Activated T-helper 9 cell treated with anti-CD3 and anti-CD28 coated beads, Interleukin-2, amount 50 U/mL, for 16 hours (primary cell): Measurements from ENCODE around the gene TMEM204.

Experiments used
- DNase-seq: peaks from one replicate; pipeline ENCODE4 v3.0.0-alpha.2; 2020; ENCODE audit warnings: low read depth

Gene TMEM204

DNA sequence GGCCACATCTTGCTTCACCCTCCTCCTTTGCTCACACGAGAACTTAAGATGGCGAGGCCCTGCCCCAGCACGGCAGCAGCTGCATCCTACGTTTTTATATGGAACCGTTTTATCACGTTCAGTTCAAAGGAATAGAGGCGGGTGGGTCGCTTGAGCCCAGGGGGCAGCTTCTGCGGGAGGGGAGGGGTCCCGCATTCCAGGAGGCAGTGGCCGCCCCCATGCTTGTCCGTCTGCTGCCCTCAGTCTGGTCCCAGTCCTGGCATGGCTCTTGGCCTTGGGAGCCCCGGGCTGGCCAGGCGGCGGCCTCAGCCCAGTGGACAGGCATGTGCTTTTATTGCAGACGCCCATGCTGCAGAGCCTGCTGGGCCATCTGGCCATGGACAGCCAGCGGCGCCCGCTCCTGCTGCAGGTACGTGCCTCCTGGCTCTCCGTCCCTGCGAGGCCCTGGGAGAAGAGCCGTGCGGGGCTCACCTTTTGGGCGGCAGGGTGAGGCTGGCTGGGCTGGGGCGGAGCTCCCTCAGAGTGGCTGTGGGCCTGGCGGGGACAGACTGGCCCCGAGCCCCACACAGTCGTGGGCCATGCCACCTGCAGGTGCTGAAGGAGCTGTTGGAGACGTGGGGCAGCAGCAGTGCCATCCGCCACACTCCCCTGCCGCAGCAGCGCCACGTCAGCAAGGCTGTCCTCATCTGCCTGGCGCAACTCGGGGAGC is 33.6 kb upstream of the TMEM204 start:
- no peak for DNase-seq

DNA sequence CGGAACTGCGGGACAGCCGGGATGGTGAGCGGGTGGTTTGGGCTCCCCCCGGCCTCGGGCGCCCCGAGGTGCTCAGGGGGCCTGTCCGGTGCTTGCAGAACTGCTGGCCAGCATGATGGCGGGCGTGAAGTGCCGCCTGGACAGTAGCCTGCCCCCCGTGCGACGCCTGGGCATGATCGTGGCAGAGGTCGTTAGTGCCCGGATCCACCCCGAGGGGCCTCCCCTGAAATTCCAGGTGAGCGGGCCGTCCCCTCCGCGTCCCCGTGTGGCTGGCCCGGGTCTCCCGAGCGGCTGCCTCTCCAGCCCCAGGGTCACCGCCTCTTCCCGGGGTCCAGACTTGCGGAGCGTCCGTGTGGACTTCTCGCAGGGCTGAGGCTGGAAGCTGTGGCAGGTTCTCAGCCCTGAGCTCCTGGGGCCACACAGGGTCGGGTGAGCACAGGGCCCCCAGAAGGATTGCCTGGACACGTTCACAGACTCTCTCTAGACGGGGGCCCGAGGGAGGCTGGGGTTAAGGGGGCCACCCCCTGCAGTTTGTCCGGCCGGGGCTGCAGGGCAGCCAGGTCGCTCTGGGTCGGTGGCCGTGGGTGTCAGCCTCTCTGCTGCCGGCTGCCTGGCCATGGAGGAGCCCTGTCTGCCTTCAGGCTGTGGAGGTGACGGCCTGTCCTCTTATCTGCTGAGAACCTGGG is 32.9 kb upstream of the TMEM204 start:
- no peak for DNase-seq

DNA sequence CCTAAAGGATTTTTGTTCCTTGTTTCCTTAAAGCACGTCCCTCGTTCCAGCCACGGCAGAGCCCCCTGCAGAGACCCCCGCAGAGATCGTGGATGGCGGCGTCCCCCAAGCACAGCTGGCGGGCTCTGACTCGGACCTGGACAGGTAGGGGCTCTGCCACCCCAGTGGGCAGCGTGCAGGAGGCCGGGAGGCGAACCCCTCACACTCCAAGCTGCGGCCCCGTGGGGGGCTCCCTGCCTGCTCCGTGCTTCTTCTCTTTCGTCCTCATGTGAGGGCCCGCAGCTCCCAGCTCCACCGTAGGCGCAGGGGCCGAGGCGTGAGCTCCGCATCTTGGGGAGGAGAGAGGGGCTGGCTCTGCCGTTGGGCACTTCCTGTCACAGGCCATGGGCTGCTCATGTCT is 31.8 kb upstream of the TMEM204 start:
- no peak for DNase-seq

DNA sequence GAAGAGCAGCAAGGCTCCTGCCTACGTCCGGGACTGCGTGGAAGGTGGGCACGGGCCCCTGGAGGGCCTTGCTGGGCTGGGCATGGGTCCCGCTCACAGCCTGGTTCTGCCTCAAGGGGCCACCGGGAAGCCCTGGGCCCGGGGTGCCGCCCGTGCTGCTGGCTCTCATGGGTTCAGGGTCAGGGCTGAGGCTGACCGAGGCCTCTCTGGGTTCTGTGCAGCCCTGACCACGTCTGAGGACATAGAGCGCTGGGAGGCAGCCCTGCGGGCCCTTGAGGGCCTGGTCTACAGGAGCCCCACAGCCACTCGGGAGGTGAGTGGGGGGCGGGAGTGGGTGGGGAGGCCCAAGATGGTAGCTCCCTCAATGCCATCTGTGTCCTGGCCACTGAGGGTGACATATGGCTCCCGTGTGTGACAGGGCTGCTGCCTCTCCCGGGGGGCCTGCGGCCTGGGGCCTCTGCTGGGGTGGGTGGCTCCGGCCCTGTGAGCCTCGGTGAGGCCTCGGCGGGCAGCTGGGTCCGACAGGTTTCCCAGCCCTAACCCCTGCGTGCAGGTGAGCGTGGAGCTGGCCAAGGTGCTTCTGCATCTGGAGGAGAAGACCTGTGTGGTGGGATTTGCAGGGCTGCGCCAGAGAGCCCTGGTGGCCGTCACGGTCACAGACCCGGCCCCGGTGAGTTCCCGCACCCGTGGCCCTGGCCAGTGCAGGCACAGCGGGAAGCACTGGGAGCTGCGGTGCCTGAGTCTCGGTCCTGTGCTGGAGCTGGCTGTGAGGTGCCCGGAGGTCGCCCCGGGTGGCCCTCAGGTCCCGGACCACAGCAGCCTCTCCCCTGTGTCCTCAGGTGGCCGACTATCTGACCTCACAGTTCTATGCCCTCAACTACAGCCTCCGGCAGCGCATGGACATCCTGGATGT is 31.1 kb upstream of the TMEM204 start:
- DNase-seq = no peak

DNA sequence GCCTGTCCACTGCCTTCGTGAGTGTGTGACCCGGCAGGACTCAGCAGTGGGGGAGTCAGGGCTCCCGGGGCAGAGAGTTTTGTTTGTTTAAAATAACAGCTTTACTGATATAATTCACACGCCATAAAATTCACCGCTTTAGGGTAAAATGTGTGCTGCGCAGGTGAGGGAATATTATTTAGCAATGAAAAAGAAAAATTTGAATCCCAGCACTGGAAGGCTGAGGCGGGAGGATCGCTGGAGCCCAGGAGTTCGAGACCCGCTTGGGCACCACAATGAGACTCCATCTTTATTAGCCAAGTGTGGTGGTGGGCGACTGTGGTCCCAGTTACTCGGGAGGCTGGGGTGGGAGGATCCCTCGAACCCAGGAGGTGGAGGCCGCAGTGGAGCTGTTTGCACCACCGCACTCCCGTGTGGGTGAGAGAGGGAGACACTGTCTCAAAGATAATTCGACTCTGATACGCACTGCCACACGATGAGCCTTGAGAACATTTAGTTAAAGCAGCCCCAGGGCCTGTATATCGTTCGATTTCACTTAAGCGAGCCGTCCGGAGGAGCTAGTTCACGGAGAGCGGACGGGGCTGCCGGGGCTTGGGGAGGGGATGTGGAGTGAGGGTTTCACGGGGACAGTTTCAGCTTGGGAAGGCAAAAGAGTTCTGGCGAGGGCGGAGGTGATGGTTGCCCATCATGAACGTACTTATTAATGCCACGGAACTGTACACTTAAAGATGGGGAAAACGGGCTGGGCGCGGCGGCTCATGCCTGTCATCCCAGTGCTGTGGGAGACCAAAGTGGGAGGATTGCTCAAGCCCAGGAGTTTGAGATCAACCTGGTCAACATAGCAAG is 30.1 kb upstream of the TMEM204 start:
- no peak for DNase-seq

DNA sequence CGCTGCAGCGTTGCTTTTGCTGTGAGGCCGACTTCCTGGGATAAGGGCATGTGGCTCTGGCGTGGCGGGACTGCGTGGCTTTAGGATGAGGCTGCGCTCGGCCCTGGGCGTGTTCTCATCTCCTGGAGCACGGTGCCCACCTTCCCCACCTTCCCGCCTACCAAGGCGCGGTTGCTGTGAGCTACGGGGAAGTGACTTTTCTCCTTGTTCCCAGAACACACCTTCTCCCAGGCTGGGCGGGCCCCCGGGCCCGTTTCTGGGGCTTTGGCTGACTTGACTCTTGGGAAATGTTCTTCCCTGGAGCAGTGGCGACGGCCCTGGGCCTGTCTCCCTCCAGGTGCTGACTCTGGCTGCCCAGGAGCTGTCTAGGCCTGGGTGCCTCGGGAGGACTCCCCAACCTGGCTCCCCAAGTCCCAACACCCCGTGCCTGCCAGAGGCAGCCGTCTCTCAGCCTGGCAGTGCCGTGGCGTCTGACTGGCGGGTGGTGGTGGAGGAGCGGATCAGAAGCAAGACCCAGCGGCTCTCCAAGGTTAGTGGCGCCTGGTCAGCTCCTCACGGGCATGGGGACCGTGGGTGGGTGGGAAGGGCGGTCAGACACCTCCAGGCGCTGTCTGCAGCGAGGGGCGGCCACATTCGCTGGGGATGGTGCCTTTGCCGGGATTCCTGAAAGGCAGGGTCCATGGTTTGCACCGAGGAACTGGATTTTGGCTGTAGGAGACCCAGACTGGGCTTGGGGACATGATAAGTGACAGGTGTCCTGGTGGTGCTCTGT is 28.2 kb upstream of the TMEM204 start:
- no peak for DNase-seq

DNA sequence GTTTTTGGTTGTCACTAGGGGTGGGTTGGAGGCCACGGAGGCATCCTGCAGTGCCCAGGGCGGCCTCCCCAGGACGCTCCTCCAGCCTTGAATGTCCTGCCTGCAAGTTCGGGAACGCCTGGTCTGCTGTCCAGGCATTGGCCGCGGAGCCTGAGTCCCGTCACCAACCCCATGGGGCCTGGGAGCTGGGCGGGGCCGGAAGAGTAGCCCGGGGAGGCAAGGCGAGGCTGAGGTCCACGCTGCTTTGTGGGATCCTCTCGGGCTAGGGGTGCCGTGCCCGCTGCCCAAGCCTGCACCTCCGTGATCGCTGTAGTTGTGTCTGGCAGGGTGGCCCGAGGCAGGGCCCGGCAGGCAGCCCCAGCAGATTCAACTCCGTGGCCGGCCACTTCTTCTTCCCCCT is 27.6 kb upstream of the TMEM204 start:
- no peak for DNase-seq

DNA sequence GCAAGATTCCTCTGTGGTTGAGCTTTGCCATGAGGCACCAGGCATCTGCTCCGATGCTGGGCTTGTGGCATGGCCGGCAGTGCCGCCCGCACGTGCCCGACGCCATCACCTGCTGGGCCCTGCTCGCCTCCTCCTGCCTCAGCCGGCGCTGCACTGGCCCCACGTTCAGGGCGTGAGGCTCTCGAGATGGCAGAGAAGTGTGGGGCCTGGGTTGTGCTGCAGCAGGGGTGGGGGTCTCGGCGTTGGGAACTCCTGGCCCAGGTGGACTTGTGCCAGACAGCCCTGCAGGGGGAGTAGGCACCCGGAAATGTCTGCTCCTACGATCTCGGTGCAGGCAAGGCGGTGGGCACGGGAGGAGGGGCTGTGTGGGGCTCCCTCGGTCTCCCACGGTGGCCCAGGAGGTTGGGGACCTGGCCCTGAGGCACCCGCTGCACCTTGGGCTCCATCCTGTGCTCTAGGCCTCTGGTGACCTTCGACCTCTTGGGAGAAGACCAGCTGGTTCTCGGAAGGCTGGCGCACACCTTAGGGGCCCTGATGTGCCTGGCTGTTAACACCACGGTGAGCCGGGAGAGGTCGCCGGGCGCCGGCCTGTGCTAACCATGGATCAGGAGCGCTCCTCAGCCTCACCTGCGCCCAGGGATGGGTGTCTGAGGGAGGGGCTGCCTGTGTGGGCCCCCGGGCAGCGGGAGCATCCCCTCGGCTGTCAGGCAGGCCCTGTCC is 26.8 kb upstream of the TMEM204 start:
- no peak for DNase-seq

DNA sequence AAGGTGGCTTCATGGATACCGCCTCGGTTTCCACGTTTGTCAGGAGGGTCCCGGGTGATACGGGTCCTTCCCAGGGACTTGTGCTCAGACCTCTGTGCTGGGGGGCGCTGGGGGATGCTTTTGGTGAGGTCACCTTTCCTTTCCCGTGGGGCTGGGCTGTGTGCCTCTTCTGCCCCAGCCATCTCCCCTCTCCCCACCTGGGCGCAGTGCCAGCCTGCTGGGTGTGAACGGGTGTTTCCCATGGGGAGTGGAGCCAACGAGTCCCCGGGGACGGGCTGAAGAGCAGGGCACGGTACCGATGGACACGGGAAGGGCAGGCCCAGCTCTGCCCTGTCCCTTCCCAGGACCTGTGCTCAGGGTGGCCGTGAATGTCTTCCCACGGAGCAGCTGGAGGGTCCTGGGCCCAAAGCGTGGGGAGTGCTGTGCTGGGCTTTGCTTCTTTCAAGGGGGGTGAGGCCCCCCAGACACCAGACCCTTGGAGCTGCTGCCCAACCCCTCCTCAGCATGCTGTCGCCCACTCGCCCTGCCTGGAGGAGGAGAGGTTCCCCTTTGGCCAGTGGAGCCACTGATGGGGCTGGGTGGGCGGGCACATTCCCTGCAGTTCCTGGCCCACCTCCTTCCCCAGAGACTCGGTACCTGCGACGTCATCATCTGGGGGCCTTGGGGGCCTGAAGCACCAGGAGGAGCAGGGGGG is 24.8 kb upstream of the TMEM204 start:
- no peak for DNase-seq

DNA sequence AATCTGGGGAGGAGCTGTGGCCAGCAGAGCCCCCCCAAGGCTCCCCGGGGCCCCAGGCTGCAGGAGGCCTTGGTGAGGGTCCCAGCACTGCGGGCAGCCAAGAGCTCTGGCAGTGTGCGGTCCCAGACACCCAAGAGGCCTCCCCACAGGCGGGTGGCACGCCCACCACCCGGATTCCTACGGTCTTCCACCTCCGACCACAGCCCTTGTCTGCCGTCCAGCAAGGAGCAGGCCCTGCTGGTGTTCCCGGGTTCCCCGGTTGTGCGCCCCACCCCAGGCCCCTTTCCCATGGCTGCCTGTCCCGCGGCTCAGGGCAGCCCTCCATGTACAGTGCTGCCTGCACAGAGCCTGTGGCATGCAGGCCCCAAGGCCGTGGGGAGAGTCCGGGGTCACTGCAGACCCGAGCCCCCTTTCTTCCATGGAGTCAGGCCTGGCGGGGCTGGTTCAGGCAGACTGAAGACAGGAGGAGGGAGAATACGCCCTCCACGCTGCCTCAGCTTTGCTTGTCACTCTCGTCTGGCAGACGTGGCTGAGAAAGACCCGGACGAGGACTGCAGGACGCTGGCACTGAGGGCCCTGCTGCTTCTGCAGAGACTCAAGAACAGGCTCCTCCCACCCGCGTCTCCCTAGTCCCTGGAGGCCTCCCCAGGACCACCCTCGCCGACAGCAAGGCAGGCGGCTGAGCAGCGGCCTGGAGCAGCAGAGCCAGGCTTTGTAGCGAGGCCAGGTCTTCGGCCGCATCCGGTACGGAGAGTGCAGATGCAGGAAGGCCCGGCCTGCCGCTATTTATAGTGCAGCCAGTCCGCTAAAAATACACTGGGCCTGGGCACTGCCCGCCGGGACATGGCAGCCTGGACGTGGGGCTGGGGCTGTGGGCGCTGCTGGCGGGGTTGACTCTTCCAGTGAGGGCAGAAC is 23.9 kb upstream of the TMEM204 start:
- no peak for DNase-seq

DNA sequence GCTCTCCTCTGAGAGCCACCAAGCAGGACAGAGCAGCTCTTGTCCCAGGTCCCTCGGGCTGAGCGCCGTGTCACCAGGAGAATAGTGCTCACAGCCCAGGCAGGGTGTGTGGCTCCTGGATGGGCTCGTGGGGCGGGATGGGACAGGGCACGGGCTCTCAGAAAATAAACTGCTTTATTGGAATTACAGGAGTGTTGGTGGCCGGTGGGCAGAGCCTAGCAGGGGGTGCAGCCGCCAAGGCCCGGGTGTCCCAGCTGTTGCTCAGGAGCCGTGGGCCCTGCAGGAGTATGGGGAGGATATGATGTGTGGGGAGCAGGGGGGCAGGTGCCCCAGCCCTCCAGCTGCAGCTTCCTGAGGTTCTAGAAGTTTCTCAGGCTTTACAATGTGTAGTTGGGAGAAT is 23.2 kb upstream of the TMEM204 start:
- DNase-seq = no peak

DNA sequence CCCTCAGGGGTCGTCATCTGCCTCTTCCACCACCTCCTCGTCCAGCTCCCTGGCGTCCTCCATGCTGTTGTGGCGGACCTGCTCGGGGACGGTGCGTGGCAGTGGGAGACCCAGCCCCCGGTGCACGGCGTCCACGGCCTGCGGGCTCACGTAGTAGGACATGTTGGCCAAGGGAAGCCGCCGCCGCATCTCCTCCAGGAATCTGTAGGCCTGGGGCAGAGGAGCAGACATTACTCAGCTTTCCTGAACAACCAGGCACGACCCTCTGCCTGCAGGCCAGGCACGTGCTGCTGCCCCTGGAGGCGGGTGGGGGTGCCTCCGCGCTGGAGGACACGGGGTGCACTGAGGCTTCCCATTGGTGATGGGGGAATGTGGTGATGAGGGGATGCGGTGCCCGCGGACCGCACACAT is 22.5 kb upstream of the TMEM204 start:
- DNase-seq = no peak

DNA sequence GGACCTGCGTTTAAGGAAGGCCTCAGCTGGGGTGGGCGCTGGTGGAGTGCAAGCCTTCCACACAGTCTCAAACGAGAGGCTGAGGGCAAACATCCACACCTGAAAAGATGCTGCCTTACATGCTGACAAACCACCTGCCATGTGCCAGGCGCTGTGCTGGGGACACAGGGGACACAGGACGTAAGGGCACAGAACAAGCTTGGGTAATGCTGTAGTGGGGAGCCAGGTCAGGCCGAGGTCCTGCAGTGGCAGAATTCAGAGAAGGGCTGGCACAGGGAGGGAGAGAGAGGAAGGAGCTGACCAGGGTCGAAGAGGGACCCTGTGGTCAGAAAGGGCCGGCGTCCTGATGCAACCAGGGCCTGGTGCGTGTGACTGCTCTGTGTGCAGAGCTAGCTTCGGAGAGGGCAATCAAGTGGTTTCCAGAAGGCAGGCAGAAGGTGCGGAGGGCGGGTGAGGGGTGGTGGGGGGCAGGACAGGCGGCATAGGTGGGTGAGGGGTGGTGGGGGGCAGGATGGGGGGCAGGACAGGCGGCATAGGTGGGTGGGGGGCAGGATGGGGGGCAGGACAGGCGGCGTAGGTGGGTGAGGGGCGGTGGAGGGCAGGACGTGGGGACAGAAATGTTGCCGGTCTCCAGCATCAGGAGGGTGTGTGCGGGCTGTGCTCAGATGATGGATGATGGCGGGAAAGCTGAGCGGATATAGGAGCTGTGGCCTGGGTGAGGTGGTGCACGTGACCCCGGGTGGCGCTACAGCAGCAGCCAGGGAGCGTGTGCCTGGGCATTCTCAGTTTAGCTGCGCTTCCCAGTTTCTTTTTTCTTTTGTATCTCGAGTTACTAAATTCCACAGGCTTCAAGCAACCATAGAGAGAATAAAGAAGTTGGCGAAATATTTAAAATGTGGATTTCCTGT is 21.6 kb upstream of the TMEM204 start:
- DNase-seq = no peak

DNA sequence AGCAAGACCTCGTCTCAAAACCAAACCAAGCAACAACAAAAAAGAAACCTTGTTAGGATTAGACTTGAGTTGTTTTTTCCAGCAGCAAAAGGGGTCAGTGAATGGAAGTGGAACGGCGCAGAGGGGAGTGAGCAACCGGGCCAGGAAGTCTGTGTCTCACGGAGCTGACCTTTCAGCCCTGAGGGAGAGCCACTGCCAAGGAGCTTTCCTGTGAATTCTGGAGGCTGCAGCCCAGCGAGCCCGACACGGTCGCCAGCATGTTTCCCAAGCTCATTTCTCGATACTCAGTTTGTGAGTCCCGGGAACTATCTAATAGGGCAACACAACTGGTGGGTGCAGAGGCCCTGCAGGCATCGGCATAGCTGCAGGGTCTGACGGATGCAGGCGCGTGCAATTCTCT is 20.7 kb upstream of the TMEM204 start:
- DNase-seq = no peak

DNA sequence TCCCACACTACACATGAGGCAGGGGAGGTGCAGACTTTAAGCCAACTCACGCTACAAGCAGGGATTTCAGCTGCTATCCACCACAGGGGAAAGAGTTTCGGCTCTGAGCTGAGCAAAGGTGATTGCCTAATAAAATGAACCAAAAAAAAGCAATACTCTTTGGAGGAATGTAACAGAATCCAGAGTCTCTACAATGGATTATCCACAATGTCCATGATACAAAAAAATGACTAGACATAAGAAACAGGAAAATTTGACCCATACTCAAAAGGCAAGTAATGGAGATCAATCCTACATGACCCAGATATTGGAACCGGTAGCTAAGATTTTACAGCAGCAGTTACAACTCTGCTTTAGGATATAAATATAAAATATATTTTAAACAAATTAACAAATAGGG is 19.0 kb upstream of the TMEM204 start:
- DNase-seq = no peak

DNA sequence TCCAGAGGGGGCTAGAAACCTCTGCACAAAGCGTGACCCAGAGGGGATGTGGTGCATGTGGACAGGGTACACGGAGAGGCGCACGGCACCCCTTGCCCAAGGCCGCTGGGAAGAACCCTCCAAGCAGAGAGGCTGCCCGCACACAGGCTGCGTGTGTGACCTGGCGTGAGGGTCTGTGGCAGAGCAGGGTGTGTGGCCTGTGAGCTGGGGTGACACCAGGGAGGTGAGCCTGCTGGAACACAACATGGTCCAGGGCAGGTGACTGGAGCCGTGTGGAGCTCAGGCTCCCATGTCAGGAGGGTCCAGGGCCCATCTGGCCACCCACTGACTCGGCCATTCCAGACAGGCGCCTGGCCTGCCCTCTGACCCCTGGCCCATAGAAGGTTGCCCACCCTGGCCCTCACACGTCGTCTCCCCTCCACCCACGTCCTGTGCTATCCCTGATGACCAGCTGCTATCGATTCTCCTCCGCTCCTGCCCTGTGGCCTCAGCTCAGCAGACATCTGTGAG is 14.8 kb upstream of the TMEM204 start:
- DNase-seq = no peak

DNA sequence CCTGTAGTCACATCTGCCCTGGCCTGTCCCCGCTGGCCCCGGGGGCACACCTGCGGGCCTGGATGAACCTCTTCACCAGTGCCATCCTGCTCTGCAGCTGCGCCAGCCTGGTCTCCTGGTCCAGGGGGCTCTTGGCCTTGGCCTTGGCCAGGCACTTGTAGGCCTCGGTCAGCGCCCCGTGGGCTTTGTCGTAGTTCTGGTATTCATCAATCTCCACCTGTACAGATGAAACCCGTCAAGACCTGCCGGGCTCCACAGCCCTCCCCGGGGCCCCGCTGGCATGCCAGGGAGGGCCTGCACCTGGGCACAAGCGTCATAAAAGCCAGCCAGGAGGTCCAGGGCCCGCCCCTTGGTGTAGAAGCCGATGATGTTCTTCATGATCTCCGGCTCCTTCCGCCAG is 13.6 kb upstream of the TMEM204 start:
- DNase-seq = no peak

DNA sequence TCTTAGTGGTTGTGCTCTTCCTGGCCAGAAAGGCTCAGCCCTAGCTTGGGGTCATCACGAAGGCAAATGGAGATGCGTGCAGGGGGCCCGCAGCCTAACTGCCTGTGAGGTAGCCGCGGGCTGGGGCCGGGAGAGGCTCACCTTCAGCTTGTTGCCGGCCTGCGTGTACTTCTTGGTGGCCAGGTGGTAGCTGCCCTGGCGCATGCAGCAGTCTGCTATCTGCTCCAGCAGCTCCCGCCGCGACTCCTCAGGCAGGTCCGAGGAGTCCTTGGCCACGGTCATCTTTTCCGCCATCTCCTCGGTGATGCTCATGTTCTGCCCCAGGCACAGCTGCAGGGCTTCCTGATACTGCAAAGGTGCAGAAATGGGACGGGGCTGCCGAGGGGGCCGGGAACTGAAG is 13.0 kb upstream of the TMEM204 start:
- DNase-seq = no peak
